Activated CD4-positive, alpha-beta T cell treated with anti-CD3 and anti-CD28 coated beads, Interleukin-2, amount 50 U/mL, for 48 hours (primary cell): Measurements from ENCODE around the gene OR7E24.
A peak's percentile ranks its signal among the peaks of the same experiment; 100 is the strongest.

Source experiments
- DNase-seq, 2 experiments: peaks; one replicate each; pipeline ENCODE4 v3.0.0-alpha.2; 2020

The OR7E24 gene

DNA sequence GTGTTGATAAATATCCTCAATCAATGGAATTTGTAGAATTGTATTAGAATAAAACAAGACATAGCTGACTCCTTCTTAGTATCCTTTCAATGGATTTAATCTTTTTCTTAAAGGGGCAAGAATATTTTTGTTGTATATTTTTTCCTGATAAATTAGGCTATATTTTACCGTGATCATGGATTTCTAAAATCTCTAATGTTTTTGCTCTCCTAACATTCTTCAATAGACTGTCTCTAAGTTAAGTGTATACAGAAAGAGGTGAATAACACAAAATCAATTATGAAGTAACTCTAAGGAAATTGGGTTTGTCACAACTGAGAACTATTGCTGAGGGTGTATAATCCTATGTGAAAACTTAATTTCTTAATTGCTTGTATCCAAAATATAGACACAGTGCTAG is at the start of gene OR7E24:
Gene OR7E24, plus strand, starts transcription at position 301 of the 400 bp plus-strand sequence. CDS start 114 bp downstream, outside the sequence.
- no peak for DNase-seq

DNA sequence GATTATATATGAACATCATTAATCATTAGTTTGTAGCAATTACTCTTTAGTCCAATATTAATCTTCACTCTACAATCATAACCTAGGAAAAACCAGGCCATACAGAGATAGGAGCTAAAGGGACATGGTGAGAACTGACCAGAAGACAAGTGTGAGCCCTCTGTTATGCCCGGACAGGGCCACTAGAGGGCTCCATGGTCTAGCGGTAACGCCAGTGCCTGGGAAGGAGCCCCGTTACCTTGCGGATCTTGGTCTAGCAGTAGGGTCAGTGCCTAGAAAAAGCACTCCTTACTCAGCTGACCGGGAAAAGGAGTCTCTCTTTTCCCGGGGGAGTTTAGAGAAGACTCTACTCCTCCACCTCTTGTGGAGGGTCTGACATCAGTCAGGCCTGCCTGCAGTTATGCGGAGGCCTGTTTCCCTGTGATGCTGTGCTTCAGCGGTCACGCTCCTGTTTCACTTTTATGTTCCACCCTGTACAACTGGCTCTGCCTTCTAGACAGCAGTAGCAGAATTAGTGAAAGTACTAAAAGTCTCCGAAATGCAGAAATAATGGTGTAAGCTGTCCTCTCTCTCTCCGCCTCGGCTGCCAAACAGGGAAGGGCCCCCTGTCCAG is 45.1 kb upstream of the OR7E24 start:
- DNase-seq, result peak; percentile 66 to 72

DNA sequence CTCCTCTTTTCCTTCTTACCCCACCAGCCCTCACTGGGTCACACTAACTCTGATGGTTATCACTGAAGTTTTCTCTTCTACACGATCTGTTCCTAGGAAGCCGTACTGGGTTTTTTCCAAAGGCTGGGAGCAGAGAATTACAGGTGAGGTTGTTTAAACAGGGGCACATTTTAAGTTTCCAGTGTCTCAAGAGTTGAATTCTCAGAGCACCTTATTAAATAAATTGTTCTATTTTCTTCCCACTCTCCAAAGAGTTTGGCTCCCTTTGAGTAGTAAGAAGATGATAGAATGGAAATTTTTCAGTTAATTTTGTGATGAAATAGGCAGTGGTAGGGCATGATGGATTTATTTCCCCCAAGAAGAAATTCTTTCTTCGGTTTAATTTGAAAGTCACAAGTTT is 31.2 kb upstream of the OR7E24 start, which contains the start of gene OR7D4:
Gene OR7D4, minus strand, starts transcription at position 101 of the 400 bp plus-strand sequence. CDS start 4,752 bp downstream, outside the sequence.
- DNase-seq, result no peak

DNA sequence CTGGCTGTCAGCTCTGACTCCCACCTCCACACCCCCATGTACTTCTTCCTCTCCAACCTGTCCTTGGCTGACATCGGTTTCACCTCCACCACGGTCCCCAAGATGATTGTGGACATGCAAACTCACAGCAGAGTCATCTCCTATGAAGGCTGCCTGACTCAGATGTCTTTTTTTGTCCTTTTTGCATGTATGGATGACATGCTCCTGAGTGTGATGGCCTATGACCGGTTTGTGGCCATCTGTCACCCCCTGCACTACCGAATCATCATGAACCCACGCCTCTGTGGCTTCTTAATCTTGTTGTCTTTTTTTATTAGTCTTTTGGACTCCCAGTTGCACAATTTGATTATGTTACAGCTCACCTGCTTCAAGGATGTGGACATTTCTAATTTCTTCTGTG is 506 bp downstream of the OR7E24 start:
- DNase-seq, result no peak

DNA sequence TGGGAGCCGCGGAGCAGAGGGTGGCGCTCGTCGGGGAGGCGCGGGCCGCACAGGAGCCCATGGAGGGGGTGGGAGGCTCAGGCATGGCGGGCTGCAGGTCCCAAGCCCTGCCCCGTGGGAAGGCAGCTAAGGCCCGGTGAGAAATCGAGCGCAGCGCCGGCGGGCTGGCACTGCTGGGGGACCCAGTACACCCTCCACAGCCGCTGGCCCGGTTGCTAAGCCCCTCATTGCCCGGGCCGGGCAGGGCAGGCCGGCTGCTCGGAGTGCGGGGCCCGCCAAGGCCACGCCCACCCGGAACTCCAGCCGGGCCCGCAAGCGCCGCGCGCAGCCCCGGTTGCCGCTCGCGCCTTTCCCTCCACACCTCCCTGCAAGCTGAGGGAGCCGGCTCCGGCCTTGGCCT is 32.8 kb downstream of the OR7E24 start:
- DNase-seq, result peak; percentile 3 to 4

DNA sequence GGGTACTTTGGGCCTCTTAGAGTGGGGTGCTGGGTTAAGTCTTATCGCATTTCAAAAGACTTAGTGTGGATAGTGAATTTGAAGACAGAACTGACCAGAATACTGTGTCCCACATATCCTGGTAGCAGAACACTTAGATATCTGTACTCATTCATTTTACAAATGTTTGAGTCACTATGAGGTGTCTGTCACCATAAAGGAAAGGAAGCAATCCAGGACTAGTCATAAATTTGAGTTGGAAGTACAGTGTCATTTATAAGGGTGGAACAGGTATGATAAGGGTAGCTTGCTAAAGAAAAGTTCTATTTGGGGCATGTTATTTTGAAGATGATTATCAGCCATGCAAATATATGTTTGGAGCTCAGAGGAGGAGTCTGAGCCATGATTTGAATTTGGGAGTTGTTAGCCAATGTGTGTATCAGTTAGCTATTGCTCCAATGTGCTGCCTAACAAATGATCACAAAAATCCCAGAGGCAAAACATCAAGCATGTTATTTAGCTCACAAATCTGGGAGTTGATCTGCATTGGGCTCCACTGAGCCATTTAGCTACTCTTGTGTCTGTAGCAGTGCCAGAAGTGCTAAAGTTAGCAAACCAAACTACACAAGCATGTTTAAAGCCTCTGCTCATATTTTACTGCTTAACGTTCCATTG is 38.6 kb downstream of the OR7E24 start:
- DNase-seq, result no peak

DNA sequence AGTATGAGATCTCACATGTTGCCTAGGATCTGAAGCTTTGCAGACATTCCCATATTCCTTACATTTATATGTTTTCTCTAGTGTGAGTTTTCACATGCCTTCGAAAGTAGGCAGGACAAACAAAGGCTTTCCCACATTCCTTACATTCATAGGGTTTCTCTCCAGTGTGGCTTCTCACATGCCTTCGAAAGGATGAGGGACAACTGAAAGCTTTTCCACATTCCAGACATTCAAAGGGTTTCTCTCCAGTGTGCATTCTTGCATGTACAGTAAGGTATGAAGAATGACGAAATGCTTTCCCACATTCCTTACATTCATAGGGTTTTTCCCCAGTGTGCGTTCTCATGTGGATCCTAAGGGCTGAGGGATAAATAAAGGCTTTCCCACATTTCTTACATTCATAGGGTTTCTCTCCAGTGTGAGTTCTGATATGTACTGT is 44.7 kb downstream of the OR7E24 start:
- no peak for DNase-seq

DNA sequence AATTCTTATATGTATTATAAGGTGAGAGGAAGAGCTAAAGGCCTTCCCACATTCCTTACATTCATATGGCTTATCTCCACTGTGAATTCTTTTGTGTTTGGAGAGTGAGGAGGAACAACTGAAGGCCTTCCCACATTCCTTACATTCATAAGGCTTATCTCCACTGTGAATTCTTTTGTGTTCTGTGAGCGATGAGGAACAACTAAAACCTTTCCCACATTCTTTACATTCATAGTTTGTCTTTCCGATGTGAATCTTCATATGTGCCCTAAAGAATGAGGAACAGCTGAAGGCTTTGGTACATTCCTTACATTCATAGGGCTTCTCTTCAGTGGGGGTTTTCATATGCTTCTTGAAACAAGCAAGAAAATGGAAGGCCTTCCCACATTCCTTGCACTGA is 45.6 kb downstream of the OR7E24 start:
- DNase-seq, result no peak
